Colonic mucosa (tissue), 4 donors: ENCODE measurements around the gene FYTTD1. TPM values are rescaled to one million over a fixed set of nuclear protein-coding genes. Genes with fewer than 3 reads are reported as not detected.

Source experiments
- DNase-seq: peaks from one replicate; pipeline ENCODE4 v3.0.0-alpha.2; 2020
- H3K27ac ChIP-seq: fragments of 200-600 bp; one replicate; pipeline ENCODE4 v1.8.0; 2021
- H3K27me3 ChIP-seq: fragments of 200-600 bp; one replicate; pipeline ENCODE4 v1.8.0; 2021
- H3K36me3 ChIP-seq: fragments of 200-600 bp; one replicate; pipeline ENCODE4 v1.8.0; 2021
- H3K4me1 ChIP-seq: fragments of 200-600 bp; one replicate; pipeline ENCODE4 v1.8.0; 2021; ENCODE audit warnings: mild to moderate bottlenecking
- H3K4me3 ChIP-seq: fragments of 200-600 bp; one replicate; pipeline ENCODE4 v1.8.0; 2021
- H3K9ac ChIP-seq, 2 donors: one replicate each; pipeline ENCODE4 v1.7.0; 2013; ENCODE audit warnings: control low read depth in 2 of 2, low read depth in 2 of 2, low read length in 2 of 2
- H3K9me3 ChIP-seq: fragments of 200-600 bp; one replicate; pipeline ENCODE4 v1.8.0; 2021
- CTCF ChIP-seq: fragments of 200-600 bp; IDR thresholded peaks from one replicate; pipeline ENCODE4 v1.8.0; 2022; ENCODE audit warnings: antibody characterized with exemption, mild to moderate bottlenecking
- intact Hi-C: fragments of 100-400 bp; cut with DNase I; formaldehyde crosslinking; loops from one replicate; pipeline ENCODE4 v1.14.1; 2022
- total RNA-seq, 2 donors: library from RNA; stranded (reverse); fragmentation: NEBNext Ultra II Directional in 1 of 2; extraction: Animal tissue kit (Norgen Biotek cat#: 25700) in 1 of 2; gene quantifications; one replicate each; pipeline ENCODE4 v1.2.1, GENCODE V29; 2021
- donor health status: healthy.
- donor health status: DM: no; HTN: no; CAD: no.
- donor health status: DM: no; HTN: no; CAD: no.

The FYTTD1 gene
- total RNA-seq, 2 donors from 2014 or later: 27.1 to 37.7 TPM

DNA sequence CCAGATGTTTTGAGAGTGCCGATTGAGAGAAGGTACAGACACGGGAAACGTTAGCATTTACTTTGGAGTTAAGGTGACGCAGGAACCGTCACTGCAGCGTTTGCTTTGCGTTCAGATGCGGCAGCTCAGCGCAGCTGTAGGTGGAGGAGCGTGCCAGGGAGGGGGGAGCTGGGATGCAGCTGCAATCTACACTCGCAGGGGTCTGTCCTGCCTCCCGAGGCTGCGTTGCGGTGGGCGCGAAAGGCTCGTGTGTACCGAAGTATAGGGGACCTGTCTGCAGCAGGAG is 425 bp upstream of the FYTTD1 start:
- Histone ChIP-seq H3K4me3 (peak overlapping the region; percentile 74), H3K9ac (peak overlapping the region; percentile 79 to 87), H3K27me3 (no peaks in the 10 kb centered on the region), H3K27ac (peak overlapping the region; percentile 95), H3K9me3 (no peaks in the 10 kb centered on the region), H3K36me3 (no peaks in the 10 kb centered on the region), H3K4me1 (peaks cover 13% of the 10 kb centered on the region)
- DNase-seq: peak; percentile 51
- TF ChIP-seq CTCF: no peak
- intact Hi-C loops: no loop called here

DNA sequence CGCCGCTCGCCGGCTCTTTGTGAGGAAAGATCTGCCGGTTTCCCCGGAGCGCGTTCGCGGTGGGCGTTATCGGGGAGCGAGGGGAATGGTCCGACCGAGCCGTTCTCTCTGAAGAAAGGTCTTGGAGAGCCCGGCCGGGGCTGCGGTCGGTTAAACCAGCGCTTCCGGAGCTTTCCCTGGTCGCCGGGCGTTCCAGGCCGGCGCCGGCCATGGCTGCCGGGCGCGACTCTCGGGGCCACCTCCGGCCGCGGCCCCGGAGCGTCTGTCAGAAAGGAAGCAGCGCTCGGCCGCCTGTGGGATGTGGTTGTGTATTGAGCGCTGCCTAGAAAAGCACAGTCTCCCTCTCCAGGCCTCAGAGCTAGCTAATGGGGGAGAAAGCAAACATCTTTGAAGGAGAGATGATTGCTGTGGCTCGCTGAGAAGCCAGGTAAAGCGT is 731 bp downstream of the FYTTD1 start:
- intact Hi-C loops: no loop called here
- peaks cover 13% of the 10 kb centered on the region for H3K4me1 ChIP-seq
- H3K9me3 ChIP-seq: no peaks in the 10 kb centered on the region
- H3K4me3 ChIP-seq: peak overlapping the region; percentile 74
- TF ChIP-seq CTCF: no peak
- peak; percentile 70 for DNase-seq
- H3K27me3 ChIP-seq: no peaks in the 10 kb centered on the region
- H3K9ac ChIP-seq: peak overlapping the region; percentile 87
- peak overlapping the region; percentile 95 for H3K27ac ChIP-seq
- H3K36me3 ChIP-seq: no peaks in the 10 kb centered on the region

GRCh38 chr3:197750858-197751737 is 1.4 kb downstream of the FYTTD1 start:
- peak; percentile 57 for DNase-seq
- Histone ChIP-seq H3K36me3 (no peaks in the 10 kb centered on the region), H3K9ac (peak overlapping the region; percentile 87), H3K9me3 (no peaks in the 10 kb centered on the region), H3K4me3 (peak overlapping the region; percentile 74), H3K4me1 (peaks cover 13% of the 10 kb centered on the region), H3K27me3 (no peaks in the 10 kb centered on the region), H3K27ac (peak overlapping the region; percentile 95)
- intact Hi-C loops: no loop called here
- TF ChIP-seq CTCF: no peak

- H3K36me3 ChIP-seq: no peaks in the 10 kb centered on the region
- TF ChIP-seq CTCF: no peak
- no peak overlapping the region for H3K9ac ChIP-seq
- H3K4me3 ChIP-seq: peak overlapping the region; percentile 74
- H3K4me1 ChIP-seq: peaks cover 13% of the 10 kb centered on the region
- no peak overlapping the region for H3K27ac ChIP-seq
- no peaks in the 10 kb centered on the region for H3K9me3 ChIP-seq
- intact Hi-C loops: no loop called here
- no peaks in the 10 kb centered on the region for H3K27me3 ChIP-seq
- no peak for DNase-seq
These were observed 2.4 kb downstream of the FYTTD1 start for GRCh38 chr3:197752107-197752506.

DNA sequence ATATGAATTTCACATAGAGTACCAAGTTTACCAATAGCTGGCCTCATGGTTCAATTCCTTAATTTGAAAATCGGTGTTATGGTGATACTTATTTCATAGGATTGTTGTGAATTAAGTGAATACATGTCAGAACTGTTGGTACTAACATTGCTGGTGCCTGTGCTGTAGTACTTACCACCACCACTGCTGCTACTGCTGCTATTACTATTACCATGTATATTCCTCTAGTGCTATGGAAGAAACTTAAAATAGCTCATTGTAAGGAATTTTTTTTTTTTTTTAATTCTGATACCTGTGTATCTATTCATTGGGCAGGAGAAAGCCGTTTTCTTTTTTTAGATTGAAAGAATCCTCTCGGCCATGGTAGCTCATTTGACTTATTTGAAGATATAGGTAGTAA is 3.6 kb downstream of the FYTTD1 start:
- intact Hi-C loops: no loop called here
- Histone ChIP-seq H3K9me3 (no peaks in the 10 kb centered on the region), H3K36me3 (no peaks in the 10 kb centered on the region), H3K27ac (no peak overlapping the region), H3K4me3 (no peak overlapping the region), H3K4me1 (peaks cover 13% of the 10 kb centered on the region), H3K27me3 (no peaks in the 10 kb centered on the region), H3K9ac (no peak overlapping the region)
- no peak for DNase-seq
- no peak for TF ChIP-seq CTCF
